GM19193 (cell line): ENCODE results near the gene CLCN2.

Source experiments
- POLR2A ChIP-seq: IDR thresholded peaks from 4 replicates; pipeline ENCODE4 v1.6.1; 2011; ENCODE audit not compliant: insufficient read depth, insufficient read length; ENCODE audit errors: extremely low read depth

CLCN2 gene

DNA sequence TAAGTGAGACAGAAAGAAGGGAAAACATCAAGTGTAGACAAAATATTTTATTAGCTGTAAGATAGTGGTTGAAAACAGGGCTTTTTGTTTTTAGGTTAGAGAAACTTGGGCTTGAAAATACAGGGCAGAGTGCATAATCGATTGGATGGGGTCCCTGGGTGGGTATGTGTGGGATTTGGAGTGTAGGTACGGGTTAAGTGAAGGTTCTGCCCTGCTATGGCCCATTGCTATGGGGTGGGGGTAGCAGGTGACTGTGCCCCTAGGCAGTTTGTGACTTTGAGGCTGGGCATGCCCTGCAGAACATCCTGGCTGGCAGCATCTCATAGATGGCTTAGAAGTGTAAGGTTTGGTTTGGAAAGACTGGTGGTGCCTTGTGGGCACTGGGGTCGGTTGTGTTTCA is 27.7 kb downstream of the CLCN2 start:
- no peak for TF ChIP-seq POLR2A

DNA sequence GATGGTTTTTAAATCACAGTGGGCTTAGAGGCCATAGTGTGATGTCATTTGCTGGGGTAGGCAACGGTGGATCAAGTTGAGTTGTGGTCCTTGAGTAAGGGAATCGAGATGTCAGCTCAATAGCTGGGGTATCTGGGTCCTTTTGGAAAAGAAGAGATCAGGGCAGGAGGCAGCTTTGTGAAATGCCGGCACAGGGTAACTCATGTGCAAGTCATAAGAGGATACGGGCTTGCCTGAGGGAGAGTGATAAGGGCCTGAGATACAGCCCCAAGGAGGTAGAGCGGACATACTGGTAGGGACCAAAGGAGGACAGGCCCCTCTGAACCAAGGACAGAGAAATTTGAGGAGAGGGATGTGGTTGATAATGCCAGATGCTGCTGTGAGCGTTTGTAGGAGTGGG is 28.2 kb downstream of the CLCN2 start:
- no peak for TF ChIP-seq POLR2A

DNA sequence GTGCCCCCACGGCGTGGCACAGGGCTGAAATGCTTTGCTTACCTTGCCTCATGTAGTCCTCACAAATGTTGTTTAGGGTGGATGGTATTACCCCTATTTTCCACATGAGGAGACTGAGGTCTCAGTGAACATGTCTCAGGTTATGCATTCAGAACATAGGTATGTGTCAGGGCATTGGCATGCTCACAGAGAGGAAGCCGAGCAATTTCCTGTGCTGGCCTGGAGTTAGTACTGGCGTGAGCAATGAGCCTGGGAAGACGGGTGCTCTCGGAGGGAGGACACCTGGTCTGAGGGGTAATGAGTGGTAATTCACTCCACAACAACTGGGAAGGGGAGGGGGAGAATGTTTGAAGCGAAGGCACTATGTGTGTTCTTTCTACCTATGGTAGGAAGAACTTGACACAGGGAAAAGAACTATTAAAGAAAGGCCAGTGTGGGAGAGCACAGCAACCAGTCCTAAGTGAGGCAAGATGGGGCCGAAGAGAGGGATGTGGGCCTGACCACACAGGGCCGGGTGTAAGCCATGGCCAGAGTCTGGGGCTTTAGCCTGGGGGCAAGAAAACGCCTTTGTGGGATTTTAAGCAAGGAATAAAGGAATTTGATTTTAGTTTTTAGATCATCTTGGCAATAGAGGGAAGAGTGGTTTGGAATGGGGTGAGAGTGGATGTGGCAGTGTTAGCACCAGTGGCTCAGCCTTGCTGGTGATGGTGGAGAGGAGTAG is 28.9 kb downstream of the CLCN2 start:
- no peak for TF ChIP-seq POLR2A

DNA sequence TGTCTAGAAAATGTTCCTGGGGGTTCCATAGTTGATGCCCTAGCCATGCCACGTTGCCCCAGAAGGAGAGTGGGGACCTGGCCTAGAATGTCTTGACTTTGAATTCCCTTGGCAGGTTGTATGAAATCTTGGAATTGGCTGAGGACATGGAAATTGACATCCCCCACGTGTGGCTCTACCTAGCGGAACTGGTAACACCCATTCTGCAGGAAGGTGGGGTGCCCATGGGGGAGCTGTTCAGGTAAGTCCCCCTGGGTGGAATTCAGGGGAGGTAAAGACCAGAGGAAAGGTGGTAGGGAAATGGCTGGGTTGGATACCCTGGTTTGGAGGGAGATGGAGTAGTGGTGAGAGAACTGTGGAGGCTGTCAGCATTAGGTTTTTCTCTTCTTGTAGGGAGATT is 32.9 kb downstream of the CLCN2 start:
- TF ChIP-seq POLR2A = no peak

DNA sequence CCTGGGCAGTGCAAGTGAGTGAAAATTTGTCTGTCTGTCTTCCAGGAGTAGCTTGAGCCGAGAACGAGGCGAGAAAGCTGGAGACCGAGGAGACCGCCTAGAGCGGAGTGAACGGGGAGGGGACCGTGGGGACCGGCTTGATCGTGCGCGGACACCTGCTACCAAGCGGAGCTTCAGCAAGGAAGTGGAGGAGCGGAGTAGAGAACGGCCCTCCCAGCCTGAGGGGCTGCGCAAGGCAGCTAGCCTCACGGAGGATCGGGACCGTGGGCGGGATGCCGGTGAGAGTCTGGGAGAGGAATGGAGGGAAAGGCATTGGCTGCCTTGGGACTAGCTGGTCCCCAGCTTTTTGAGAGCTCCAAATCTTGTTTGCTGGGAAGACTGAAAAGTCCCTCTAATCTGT is 34.2 kb downstream of the CLCN2 start:
- TF ChIP-seq POLR2A = no peak

DNA sequence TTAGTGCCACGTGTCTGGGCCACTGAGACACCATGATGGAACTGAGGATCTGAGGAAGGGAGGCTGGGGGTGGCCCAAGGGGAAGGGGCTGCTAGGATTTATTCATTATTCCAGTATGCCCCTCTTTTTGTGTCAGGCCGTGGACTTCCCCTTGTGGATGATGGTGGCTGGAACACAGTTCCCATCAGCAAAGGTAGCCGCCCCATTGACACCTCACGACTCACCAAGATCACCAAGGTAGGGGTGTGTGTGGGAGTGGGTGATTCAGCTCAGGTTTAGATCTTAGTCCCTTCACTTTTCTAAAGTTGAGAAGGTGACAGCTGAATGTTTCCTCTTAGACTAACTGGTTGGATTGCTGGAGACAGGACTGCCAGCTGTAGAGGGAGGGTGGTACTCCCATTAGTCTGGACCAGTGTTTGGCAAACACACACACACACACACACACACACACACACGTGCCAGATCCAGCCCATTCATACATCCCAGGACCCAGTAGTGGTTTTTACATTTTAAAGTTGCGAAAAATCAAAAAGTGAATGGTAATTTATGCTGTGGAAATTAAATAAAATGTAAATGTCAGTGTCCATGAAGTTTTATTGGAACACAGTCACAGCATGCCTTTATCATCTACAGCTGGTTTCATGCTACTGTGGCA is 35.6 kb downstream of the CLCN2 start:
- no peak for TF ChIP-seq POLR2A

DNA sequence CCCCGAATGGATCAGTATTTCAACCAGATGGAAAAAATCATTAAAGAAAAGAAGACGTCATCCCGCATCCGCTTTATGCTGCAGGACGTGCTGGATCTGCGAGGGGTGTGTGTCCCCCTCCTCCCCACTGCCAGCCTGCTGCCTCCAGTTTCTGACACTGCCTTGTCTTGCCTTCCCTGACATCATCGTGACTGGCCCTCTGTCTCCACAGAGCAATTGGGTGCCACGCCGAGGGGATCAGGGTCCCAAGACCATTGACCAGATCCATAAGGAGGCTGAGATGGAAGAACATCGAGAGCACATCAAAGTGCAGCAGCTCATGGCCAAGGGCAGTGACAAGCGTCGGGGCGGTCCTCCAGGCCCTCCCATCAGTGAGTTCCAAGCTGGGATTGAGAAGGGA is 36.1 kb downstream of the CLCN2 start:
- no peak for TF ChIP-seq POLR2A

DNA sequence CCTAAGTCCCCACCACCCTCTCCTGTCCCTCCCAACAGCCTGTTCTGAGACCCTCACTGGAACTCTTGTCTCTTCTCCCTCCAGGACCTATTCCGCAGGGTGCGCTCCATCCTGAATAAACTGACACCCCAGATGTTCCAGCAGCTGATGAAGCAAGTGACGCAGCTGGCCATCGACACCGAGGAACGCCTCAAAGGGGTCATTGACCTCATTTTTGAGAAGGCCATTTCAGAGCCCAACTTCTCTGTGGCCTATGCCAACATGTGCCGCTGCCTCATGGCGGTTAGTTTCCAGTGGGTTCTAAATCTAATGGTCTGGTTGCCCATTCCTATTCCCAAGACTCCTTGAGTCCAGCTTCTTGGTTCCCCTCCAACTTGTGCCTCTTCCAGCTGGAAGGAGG is 37.7 kb downstream of the CLCN2 start:
- no peak for TF ChIP-seq POLR2A

DNA sequence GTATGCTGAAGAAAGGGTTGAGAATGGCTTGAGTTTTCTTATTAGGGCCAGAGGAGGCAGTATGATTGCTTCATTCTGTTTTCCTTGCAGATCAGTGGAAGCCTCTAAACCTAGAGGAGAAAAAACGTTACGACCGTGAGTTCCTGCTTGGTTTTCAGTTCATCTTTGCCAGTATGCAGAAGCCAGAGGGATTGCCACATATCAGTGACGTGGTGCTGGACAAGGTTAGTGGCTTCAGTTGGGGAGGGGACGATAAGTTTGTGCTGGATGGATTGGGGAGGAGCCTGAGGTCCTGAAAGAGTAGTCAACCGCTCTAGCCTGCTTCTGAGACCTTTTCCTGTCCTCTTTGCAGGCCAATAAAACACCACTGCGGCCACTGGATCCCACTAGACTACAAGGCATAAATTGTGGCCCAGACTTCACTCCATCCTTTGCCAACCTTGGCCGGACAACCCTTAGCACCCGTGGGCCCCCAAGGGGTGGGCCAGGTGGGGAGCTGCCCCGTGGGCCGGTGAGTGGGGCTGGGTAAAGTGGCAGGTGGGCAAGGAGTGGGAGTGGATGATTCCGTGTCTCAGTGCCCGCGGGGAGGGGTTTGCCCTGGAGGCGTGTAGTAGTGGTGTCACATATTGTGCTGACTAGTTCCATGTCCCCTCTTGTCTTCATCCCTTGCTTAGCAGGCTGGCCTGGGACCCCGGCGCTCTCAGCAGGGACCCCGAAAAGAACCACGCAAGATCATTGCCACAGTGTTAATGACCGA is 38.5 kb downstream of the CLCN2 start:
- no peak for TF ChIP-seq POLR2A

DNA sequence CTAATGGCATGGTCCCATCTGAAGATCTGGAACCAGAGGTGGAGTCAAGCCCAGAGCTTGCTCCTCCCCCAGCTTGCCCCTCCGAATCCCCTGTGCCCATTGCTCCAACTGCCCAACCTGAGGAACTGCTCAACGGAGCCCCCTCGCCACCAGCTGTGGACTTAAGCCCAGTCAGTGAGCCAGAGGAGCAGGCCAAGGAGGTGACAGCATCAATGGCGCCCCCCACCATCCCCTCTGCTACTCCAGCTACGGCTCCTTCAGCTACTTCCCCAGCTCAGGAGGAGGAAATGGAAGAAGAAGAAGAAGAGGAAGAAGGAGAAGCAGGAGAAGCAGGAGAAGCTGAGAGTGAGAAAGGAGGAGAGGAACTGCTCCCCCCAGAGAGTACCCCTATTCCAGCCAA is 39.7 kb downstream of the CLCN2 start:
- no peak for TF ChIP-seq POLR2A

DNA sequence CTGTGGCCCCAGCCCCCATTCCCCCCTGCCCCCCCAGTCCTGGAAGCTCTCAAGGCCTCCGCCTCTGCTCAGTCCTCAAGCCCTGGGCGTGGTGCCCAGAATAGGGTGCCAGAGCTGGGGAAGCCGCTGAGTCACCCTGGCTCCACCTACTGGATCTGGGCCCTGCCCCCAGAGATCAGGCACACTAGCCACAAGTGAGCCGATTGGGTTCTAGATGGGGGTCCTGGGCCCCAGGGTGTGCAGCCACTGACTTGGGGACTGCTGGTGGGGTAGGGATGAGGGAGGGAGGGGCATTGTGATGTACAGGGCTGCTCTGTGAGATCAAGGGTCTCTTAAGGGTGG is 41.3 kb downstream of the CLCN2 start:
- no peak for TF ChIP-seq POLR2A

DNA sequence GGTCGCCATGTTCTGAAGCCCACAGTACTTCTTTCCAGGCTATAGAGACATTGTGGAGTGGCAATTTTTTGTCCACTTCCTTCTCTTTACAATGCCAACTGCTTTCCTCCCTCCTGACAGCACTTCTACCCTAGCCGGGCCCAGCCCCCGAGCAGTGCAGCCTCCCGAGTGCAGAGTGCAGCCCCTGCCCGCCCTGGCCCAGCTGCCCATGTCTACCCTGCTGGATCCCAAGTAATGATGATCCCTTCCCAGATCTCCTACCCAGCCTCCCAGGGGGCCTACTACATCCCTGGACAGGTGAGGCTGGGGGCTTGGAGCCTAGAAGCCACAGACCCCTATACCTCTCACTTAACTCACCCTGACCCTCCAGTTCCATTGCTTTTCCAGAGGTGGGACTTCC is 44.2 kb downstream of the CLCN2 start:
- TF ChIP-seq POLR2A = no peak

DNA sequence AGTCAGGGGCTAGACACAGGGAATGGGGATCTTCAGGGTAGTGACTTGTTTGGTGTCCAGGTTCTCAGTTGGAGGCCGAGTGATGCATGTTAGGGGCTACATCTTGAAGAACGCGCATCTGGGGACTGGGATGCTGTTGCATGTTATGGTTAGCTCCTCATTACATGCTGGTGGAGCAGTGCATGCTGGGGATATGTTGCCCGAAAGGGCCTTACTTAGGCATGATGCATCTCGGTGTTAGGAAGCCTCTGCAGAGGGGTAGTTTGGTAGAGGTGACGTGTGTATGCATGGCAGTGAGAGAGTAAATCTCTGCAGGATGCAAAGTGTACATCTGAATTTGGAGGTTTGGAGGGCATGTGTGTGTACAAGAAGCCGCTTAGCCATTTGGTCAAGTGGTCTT is 44.6 kb downstream of the CLCN2 start:
- no peak for TF ChIP-seq POLR2A

DNA sequence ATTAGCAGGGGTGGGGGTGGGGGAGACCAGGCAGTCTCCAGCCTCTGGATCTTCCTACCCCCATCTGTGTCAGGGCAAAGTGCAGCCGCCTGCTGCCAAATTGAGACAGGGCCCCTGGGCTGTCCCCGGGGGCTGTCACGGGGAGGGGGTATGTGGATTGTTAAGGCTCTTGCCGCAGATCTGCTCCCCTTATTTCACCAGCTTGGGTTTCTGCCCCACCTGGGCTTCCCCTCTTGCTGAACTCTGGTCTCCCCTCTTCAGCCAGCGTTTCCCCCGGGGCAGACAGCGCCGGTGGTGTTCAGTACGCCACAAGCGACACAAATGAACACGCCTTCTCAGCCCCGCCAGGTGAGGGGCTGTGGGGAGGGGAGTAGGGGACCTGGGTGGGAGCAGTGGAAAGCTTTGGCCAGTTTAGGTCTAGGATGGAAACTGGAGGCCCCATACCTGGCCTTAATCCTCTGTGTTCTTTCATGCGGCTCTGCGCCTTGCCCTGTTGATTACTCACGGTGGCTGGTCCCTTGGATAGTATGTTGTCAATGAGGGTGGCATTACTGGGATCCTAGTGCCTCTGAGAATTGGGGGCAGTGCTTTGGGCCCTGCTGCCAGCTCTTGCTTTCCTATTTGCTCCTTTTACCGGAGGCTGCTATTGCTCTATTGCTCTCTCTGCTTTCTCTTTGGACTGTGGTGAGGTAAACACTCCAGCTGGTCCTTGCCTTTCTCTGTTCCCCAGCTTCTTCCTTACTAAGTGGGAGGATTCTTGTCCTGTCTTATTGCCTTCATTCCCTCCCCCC is 45.3 kb downstream of the CLCN2 start:
- TF ChIP-seq POLR2A = no peak

DNA sequence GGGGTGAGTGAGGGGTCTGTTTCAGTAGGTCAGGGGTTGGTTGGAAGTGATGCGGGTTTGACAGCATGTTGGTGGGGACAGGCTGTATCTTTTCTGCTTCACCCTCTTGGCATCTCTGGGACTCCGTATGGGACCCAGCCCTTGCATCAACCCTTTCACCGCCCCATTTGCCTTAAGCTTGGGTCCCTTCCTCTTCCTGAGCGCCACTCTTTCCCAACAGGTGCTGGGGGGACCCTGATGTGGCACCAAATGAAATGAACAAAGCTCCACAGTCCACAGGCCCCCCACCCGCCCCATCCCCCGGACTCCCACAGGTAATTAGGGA is 45.9 kb downstream of the CLCN2 start:
- TF ChIP-seq POLR2A = no peak

DNA sequence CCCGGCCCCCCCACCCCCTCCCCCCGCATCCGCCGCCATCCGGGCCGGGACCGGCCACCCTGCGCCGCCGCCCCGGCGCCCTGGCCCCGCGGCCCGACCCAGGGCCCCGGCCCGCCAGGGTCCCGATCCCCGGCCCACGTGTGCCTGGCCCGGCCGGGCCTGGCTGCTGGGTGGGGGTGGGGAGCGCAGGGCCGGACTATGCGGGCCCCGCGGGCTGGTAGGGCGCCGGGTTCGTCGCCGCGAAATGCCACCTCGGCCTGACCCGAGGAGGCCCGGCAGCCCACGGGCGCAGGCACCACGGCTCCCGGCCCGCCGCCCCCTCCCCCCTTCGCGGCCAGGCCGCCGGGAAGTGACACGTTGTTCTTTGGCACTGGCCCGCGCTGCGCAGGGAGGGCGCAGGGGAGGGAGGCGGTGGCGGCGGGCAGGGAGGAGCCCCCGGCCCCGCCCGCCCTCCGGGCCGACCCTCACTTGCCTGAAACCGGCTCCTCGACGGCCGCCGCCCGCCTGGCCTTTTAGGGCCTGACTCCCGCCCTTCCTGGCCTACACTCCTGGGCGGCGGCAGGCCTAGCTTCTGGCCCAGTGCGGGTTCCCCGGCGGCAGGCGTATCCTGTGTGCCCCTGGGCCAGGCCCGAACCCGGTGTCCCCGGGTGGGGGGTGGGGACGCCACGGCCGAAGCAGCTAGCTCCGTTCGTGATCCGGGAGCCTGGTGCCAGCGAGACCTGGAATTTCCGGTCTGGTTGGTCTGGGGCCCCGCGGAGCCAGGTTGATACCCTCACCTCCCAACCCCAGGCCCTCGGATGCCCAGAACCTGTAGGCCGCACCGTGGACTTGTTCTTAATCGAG is 46.5 kb downstream of the CLCN2 start:
- TF ChIP-seq POLR2A = no peak

DNA sequence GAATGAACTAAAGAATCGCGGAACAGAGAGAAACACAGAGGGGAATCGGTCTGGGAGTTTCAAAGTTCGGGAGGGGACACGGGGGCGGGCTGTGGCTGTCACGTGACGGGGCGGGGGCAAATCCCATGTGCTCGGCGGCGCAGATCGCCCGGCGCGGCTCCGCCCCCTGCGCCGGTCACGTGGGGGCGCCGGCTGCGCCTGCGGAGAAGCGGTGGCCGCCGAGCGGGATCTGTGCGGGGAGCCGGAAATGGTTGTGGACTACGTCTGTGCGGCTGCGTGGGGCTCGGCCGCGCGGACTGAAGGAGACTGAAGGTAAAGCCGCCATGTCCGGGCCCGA is 47.1 kb downstream of the CLCN2 start, which contains the start of gene EIF4G1:
Gene EIF4G1 (plus strand): TSS at position 244 of the 337 bp plus-strand sequence. CDS start 1,191 bp downstream, outside the sequence.
- peak; percentile 82 for TF ChIP-seq POLR2A
